Stimulated activated CD4-positive, alpha-beta T cell treated with anti-CD3 and anti-CD28 coated beads, TNF-alpha, amount 100 ng/mL, for 48 hours (primary cell): ENCODE data around the gene RNF126.
"Not testable (repeated sequence)": the region's sequence is repeated elsewhere in the genome, so short reads cannot be mapped to it uniquely, and the experiment has no call there.

Source experiments
- DNase-seq, 3 donors: peaks; one replicate each; pipeline ENCODE4 v3.0.0-alpha.2; 2020; ENCODE audit warnings: low read depth in 3 of 3

RNF126 gene

GRCh38 chr19:686589-687297 lies 23.7 kb upstream of the RNF126 start:
- no peak for DNase-seq

- no peak for DNase-seq
These were observed 22.5 kb upstream of the RNF126 start for GRCh38 chr19:685454-685931.

- no peak for DNase-seq
These were observed 19.8 kb upstream of the RNF126 start for GRCh38 chr19:682678-683320.

- DNase-seq: peak; percentile 93 to 98 (median 94)
These were observed 18.3 kb upstream of the RNF126 start for GRCh38 chr19:681029-682019.

GRCh38 chr19:680287-681028 lies 17.4 kb upstream of the RNF126 start:
- peak; percentile 99 to 100 (median 100) for DNase-seq

GRCh38 chr19:679418-680286 lies 16.6 kb upstream of the RNF126 start:
- DNase-seq: no peak

GRCh38 chr19:678791-679388 lies 15.9 kb upstream of the RNF126 start:
- no peak for DNase-seq

- DNase-seq: no peak
These were observed 14.8 kb upstream of the RNF126 start for GRCh38 chr19:677601-678436.

GRCh38 chr19:677201-677600 lies 14.2 kb upstream of the RNF126 start:
- no peak for DNase-seq

GRCh38 chr19:676339-677105 lies 13.5 kb upstream of the RNF126 start, which contains the start of gene FSTL3:
Gene FSTL3 (plus strand): TSS chr19:676392. CDS start chr19:676424, 32 bp downstream.
- DNase-seq: no peak

- DNase-seq: no peak
These were observed 13.0 kb upstream of the RNF126 start for GRCh38 chr19:676007-676338.

GRCh38 chr19:674282-675151 lies 11.5 kb upstream of the RNF126 start:
- no peak for DNase-seq

GRCh38 chr19:670609-671075 lies 7.6 kb upstream of the RNF126 start:
- DNase-seq: no peak

- DNase-seq: not testable (repeated sequence)
These were observed 5.8 kb upstream of the RNF126 start for GRCh38 chr19:668675-669434.

- not testable (repeated sequence) for DNase-seq
These were observed 4.1 kb upstream of the RNF126 start for GRCh38 chr19:666985-667573.

- DNase-seq: peak; percentile 61 to 83 (median 77)
These were observed 2.0 kb upstream of the RNF126 start for GRCh38 chr19:664913-665443.
